GM12801 (cell line): ENCODE results near the gene RAD51B.

Experiments
- TF ChIP-seq, protein P1 (sequence below): IDR thresholded peaks from one replicate; pipeline ENCODE4 v1.5.1; 2011; ENCODE audit warnings: control low read depth; ENCODE audit not compliant: insufficient read length; ENCODE audit errors: extremely low read depth

The RAD51B gene

GRCh38 chr14:68281497-68281896 lies 461.9 kb downstream of the RAD51B start:
- TF ChIP-seq, protein P1, sequence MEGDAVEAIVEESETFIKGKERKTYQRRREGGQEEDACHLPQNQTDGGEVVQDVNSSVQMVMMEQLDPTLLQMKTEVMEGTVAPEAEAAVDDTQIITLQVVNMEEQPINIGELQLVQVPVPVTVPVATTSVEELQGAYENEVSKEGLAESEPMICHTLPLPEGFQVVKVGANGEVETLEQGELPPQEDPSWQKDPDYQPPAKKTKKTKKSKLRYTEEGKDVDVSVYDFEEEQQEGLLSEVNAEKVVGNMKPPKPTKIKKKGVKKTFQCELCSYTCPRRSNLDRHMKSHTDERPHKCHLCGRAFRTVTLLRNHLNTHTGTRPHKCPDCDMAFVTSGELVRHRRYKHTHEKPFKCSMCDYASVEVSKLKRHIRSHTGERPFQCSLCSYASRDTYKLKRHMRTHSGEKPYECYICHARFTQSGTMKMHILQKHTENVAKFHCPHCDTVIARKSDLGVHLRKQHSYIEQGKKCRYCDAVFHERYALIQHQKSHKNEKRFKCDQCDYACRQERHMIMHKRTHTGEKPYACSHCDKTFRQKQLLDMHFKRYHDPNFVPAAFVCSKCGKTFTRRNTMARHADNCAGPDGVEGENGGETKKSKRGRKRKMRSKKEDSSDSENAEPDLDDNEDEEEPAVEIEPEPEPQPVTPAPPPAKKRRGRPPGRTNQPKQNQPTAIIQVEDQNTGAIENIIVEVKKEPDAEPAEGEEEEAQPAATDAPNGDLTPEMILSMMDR, result no peak

DNA sequence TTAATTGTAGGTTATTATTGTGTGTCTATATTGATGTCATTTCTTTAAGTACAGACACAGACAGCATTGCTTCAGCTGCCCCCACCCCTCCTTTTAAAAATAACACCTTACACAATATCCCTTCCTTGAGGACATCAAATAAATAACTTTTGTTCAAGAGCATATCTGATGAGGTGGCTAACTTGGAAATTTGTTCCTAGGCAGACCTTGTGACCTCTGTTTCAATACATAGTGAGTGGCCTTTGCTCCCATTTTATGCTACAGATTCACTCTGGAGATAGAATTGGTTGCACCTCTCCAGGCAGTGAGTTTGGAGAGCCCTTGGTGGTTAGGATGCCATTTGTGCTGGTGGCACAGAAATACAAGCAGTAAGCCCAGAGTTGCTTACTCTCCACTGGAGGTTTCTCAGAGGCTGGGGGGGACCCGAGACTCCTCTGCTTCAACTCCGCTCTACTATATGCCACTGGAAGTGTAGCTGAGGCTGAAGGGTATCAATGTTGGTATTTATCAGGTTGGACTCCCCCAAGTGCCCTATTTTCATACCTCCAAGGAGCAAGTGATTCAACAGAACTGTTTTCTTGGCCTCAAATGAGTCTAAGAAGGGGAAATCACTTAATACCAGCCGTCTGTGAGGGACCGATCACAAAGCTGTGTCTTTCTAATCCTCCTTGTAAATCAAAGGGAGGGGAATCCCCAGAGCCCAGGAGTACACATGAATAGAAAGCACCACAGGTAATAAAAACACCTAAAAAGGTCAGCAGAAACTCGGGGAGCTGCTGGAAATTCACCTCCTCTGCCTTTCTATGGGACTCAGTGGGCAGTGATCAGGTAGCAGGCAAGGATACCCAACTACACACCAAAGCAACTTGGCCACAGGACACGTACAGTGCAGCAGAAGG lies 463.1 kb downstream of the RAD51B start:
- TF ChIP-seq, protein P1, result no peak

DNA sequence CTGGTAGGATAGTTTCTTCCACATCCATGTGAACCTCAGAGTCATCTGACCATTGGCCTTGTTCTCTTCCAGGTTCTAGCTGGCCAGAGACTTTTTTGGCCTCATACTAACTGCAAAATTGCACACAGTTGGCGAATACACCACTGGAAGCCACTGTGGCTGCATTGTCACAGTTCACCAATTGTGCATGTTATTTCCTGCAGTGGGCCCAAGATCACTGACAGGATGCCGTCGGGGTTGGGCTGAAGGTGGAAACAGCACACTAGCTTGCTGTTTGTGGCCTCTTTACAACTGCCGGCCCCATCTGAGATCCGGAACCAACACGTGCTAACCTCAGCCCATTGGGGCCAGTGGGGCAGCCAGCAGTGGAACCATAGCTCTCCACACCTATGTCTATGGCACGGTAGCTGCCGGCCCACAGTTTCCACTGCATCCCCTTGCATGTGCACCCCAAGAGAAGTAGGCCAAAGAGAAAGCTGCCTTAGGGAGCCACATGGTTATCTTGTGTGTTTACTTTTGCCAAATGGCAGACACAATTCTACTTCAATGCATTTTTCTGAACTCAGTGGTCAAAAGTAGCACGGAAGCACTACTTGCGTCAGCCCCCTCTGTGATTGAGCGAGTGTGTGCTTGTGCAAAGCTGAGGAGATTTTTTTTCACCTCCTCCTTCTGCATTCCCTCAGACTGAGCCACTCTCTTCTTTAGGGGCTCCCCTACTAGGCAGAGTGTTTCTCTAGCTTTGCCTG lies 464.0 kb downstream of the RAD51B start:
- TF ChIP-seq, protein P1, result no peak

DNA sequence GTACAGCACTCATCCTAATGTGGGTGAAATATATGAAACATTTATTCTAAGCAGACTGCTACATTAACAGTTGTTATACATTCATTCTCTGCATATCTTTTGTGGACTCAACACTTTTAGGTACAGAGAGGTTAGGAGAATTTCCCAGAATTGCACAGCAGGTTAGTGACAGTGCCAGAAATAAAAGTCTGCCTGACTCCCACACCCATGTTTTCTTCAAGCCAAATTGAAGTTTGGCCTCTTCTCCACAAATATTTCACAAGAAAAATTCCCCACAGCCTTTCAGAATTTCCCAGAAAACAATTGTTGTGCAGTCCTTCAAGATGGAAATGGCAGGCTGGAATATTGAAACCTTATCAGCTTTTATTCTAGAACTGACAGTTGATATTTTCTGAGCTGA lies 464.8 kb downstream of the RAD51B start:
- TF ChIP-seq, protein P1, result no peak

DNA sequence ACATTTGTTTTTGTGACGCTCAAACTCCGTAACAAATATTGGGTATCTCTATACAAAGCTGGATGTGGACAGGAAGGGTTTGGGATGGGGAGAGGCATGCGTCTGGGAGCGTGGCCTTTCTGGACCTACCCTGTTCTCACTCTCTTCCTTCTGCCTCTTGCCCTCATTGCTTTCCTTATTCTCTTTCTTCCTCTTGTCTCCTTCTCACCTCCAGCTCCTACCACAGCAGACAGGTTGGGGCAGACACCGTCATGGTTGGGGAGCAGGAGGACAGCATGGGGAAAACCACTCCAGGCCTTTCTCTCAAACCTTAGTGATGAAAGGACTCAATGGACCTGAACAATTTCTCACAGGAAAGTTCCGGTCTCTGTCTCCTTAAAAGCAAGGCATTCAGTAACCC lies 465.3 kb downstream of the RAD51B start:
- TF ChIP-seq, protein P1, result no peak

DNA sequence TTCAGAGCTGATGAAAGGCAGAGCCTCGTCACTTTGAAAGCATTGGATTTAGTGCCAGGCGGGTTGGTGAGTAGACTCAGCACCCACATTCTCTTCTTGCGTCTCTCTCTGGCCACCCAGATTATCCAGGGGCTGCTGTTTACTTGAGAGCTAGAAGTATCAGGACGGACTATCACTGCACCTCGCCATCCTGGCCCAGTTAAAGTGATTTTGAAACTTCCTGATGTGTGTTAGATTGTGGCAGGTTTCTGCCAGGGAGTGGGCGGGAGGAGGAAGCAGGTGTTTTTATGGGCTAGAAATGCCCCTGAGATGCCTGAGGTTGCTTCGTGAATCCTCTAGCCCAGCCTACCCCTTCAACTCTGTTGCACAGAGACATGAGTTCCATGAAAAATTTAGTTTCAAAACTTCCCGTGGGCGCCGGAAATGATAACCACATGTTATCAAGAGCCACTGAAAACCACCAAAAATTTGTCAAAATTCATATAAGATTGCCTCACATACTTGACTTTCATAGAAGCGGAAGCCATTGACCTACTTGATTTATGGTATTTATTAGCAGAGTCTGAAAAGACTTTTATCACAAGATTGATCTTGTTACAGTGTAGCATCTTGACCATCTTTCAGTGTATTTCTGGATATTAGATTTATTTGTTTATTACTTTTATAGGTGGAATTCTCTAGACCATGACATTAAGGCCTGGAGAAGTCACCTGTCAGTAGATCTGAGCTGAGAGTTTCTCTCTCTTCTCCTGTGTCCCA lies 466.0 kb downstream of the RAD51B start:
- TF ChIP-seq, protein P1, result no peak

- TF ChIP-seq, protein P1, result no peak
Observed at GRCh38 chr14:68286667-68287066, 467.1 kb downstream of the RAD51B start.
